GM13977 (cell line): Measurements from ENCODE around the gene SMARCAL1.

ENCODE experiments used
- DNase-seq: peaks from one replicate; pipeline ENCODE4 v3.0.0; 2012; ENCODE audit warnings: low spot score
- CTCF ChIP-seq: IDR thresholded peaks from 2 replicates; pipeline ENCODE4 v1.5.1; 2012; ENCODE audit warnings: mild to moderate bottlenecking, control low read depth; ENCODE audit not compliant: insufficient read depth; ENCODE audit errors: extremely low read depth, missing control alignments
- in situ Hi-C: fragments of 300-500 bp; cut with MboI; formaldehyde crosslinking; loops from one replicate; pipeline ENCODE4 v1.12.0; 2022; ENCODE audit warnings: low sequenced_read_pairs, low pct_unique_long_range_greater_than_20kb, mixed read lengths, inconsistent platforms; ENCODE audit not compliant: unreplicated experiment

The SMARCAL1 gene

DNA sequence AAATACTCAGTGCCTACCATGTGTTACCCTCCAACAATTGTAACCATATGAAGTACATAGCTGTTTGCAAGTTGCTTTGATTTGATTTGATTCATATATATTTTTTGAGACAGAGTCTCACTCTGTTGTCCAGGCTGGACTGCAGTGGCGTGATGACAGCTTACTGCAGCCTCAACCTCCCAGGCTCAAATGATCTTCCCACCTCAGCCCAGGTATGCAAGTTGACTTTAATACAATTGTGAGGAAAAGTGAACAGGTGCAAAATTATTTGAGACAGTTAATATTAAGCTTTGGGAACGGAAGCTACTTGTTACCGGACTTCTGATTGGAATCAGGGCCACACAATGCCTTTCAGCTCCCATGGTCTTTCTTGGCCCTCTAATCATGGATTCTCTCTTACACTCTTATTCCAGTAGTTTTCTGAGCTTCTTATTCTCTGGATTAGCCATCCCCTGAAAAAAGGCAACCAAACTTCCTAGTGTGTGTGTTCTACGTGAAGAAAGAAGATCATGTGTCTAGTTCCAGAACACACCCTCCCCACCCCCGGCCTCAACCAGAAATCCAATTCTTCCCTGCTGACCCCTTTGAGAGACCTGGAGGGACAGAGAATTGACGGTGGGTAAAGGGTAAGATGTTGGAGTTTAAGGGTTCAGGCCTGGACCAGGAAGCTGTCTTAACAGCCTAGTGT lies 85.2 kb downstream of the SMARCAL1 start:
- in situ Hi-C loops: no loop called here
- no peak for TF ChIP-seq CTCF
- no peak for DNase-seq

GRCh38 chr2:216498070-216498378 lies 85.7 kb downstream of the SMARCAL1 start:
- TF ChIP-seq CTCF: no peak
- in situ Hi-C loops: no loop called here
- DNase-seq: no peak

GRCh38 chr2:216498379-216499352 lies 86.4 kb downstream of the SMARCAL1 start, which contains the start of gene RPL37A:
RPL37A (plus strand) TSS chr2:216498844; CDS start chr2:216498875, 31 bp downstream.
- no peak for TF ChIP-seq CTCF
- peak; percentile 94 for DNase-seq
- in situ Hi-C loops: no loop called here

DNA sequence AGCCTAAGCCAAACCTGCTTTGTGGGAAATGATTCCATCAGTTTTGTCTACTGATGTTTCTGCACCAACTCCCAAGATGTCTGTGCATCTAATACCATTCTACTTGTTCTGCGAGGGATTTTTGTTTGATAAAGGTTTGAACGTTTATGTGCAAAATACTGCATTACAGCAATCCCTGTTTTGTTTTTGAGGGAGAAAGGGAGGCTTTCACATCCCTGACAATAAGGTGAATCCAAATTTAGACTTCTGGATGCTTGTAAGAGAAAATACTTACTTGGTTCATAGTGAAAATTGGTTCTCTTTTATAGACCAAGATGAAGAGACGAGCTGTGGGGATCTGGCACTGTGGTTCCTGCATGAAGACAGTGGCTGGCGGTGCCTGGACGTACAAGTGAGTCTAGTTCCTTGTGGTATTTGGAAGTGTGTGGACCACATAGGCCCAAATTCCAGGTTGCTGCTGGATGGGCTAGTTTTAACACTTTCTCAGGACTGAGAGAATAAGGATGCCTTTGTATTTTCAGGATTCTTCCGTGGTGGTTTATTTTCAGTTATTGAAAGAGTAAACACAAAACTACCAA lies 87.4 kb downstream of the SMARCAL1 start:
- no peak for TF ChIP-seq CTCF

GRCh38 chr2:216500572-216500971 lies 88.3 kb downstream of the SMARCAL1 start:
- no peak for DNase-seq
- in situ Hi-C loops: no loop called here
- TF ChIP-seq CTCF: no peak

More for the DNA sequence above, 87.4 kb downstream of the SMARCAL1 start:
- DNase-seq: no peak
- in situ Hi-C loops: no loop called here

DNA sequence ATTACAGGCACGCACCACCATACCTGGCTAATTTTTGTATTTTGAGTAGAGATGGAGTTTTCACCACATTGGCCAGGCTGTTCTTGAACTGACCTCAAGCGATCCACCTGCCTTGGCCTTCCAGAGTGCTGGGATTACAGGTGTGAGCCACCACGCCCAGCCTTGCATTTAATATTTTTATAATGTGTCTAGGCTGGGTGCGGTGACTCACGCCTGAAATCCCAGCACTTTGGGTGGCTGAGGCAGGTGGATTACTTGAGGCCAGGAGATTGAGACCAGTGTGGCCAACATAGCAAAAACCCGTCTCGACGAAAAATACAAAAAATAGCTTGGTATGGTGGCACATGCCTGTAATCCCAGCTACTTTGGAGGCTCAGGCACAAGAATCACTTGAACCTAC lies 89.6 kb downstream of the SMARCAL1 start:
- TF ChIP-seq CTCF: no peak
- in situ Hi-C loops: no loop called here

More for the DNA sequence above, 89.6 kb downstream of the SMARCAL1 start:
- no peak for DNase-seq
